Kidney glomerular epithelial cell (primary cell): ENCODE results near the gene SNX7.

Experiments used
- DNase-seq: peaks from one replicate; lab custom pipeline; 2025; lab: John Stamatoyannopoulos, UW

The SNX7 gene

GRCh38 chr1:98769162-98769561 is 107.6 kb downstream of the SNX7 start:
- no peak for DNase-seq

- peak; percentile 78 for DNase-seq
Measured at GRCh38 chr1:98781906-98782305, 120.4 kb downstream of the SNX7 start.

- no peak for DNase-seq
Measured at GRCh38 chr1:98783821-98784220, 122.3 kb downstream of the SNX7 start.

GRCh38 chr1:98791498-98791897 is 130.0 kb downstream of the SNX7 start:
- DNase-seq, result no peak

GRCh38 chr1:98792123-98792522 is 130.6 kb downstream of the SNX7 start:
- no peak for DNase-seq

GRCh38 chr1:98793136-98793535 is 131.6 kb downstream of the SNX7 start:
- DNase-seq, result no peak

- peak; percentile 68 for DNase-seq
Measured at GRCh38 chr1:98794196-98794886, 132.8 kb downstream of the SNX7 start.

- no peak for DNase-seq
Measured at GRCh38 chr1:98796049-98796448, 134.5 kb downstream of the SNX7 start.

GRCh38 chr1:98797506-98797905 is 136.0 kb downstream of the SNX7 start:
- DNase-seq, result no peak
